AG08396 (cell line): Measurements from ENCODE around the gene DPP7.

Experiments
- DNase-seq: peaks from one replicate; pipeline ENCODE4 v3.0.0; 2012; ENCODE audit warnings: low spot score, mixed read lengths

DPP7 gene

DNA sequence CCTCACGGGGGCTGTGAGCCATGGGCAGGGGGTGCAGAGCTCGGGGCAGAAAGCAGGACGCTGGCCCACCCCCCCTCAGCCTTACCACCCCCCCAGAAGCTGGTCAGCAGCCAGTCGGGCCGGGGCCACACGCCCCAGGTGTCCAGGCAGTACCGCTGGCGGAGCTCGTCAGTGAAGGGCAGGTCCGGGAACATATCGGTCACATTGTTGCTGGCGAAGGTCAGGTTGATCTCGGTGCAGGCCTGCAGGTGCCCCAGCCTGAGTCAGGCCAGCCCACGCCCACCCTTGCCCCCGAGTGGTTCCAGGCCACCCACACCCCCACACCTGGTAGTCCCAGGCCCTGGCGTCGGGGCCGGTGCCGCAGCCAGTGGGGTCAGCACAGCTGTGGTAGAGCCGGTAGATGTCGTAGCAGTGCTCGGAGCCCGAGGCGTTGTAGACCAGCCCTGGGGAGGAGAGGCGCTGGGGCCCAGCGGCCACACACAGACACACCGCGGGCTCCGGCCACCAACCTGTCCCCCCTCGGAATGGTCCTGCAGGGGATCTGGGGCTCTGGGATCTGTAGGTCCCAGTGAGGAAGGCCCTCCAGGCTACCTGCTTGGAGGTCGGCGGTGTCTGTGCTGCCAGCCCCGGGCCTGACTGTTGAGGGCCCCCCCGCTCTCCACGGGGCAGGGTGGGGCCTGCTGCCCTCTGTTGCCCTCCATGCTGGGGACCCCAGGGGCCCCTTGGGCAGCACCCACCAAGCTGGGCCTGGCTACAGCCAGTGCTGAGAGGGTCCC, 2.6 kb downstream of the DPP7 start:
- no peak for DNase-seq

DNA sequence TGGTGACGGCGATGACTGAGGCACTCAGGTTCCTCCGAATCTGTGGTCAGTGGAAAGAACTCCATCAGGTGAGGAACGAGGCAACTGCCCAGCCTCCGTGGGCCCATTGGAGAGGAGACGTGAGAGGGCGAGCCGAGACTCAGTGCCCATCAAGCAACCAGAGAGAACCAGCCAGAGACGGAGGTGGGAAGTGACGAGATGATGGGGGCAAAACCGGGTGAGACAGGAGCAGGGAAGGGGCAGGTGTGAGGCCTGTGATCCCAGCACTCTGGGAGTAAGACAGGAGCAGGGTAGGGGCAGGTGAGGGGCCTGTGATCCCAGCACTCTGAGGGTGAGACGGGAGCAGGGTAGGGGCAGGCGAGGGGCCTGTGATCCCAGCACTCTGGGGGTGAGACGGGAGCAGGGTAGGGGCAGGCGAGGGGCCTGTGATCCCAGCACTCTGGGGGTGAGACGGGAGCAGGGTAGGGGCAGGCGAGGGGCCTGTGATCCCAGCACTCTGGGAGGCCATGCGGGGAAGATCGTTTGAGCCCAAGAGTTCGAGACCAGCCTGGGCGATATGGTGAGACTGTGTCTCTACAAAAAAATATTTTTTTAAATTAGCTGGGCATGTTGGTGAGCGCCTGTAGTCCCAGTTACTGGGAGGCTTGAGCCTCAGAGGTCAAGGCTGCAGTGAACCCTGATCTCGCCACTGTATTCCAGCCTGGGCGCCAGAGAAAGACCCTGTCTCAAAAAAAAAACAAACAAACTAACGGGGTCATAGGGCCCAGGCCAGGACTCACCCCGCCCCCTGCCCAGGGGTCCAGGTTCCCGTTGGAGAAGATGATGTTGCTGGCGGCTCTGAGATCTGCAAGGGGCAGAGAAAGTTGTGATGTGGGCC, 3.4 kb downstream of the DPP7 start:
- DNase-seq: no peak

DNA sequence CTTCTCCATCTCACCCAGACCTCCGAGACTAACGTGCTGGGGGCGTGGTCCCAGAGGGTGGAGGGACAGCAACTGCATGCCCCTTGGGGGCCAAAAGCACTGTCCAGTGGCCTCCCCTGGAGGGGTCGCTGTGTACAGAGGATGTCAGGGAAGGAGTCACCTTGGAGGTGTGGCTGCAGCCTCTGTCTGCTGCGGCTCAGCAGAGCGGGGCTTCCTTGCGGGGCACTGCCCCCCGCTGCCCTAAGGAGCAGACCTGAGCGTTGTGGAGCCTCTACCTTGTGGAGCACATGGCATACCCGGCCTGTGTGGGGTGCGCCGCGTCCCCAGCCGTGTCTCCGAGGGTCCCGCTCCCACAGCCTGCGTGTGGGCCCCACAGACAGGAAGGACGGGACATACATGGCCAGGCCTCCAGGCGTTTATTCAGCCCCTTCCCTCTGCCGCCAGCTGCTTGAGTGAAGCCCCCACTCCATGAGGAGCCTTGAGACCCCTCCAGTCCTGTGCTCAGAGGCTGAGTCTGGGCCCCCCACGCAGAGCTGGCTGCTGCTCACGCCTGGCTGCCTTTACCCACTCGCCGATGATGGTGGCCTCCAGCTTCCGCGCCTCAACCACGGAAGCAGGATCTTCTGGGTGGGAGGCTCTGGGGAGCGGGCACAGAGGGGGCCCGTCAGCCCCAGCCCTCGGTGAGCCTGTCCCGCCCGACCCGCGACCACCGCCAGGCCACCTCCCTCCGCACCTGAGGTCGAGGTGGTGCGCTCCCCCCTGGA, 4.2 kb downstream of the DPP7 start:
- DNase-seq: no peak

DNA sequence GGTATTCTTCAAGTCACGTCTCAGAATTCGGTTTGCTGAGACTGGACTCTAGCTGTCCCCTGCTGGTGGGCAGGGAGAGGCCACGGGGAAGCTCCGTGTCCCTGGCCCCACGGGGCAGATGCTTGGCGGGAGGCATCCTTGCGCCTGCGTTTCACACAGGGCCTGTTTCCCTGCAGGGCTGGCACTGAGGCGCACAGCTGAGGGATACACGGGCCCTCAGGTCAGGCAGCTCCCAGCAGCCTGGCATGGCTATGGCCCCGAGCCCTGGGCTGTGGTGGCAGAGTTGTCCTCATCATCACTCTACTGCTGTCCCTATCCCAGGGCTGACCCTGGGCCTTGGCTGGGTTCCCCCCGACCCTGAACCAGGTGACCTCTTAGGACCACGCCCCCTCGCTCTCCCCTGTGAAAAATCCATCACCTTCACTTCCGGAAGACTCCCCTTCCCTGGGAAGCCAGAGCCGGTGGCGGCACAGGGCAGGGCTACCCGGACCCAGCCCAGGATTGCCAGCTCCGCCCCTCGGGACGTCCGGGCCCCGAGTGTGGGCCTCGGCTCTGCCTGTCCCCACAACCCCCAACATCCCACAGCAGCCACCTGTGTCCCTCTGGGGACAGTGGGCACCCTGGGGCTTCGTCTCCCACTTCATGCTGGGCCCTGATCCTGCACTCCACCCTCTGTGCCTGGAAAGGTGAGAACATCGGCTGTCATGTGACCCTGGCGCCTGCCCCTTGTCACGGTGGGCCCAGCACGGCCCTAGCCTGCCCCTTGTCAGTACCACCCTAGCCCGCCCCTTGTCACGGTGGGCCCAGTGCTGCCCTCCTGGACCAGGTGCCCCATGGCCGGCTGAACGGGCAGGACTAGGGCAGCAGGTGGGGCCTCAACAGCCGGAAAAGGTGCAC, 5.0 kb downstream of the DPP7 start:
- no peak for DNase-seq

DNA sequence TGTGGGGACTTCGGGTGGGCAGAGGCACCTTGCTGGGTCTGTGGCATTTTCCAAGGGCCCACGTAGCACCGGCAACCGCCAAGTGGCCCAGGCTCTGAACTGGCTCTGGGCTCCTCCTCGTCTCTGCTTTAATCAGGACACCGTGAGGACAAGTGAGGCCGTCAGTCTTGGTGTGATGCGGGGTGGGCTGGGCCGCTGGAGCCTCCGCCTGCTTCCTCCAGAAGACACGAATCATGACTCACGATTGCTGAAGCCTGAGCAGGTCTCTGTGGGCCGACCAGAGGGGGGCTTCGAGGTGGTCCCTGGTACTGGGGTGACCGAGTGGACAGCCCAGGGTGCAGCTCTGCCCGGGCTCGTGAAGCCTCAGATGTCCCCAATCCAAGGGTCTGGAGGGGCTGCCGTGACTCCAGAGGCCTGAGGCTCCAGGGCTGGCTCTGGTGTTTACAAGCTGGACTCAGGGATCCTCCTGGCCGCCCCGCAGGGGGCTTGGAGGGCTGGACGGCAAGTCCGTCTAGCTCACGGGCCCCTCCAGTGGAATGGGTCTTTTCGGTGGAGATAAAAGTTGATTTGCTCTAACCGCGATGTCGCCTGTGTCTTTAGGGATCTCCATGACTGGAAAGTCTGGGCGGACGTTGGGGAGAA, 5.8 kb downstream of the DPP7 start:
- DNase-seq: peak; percentile 24

DNA sequence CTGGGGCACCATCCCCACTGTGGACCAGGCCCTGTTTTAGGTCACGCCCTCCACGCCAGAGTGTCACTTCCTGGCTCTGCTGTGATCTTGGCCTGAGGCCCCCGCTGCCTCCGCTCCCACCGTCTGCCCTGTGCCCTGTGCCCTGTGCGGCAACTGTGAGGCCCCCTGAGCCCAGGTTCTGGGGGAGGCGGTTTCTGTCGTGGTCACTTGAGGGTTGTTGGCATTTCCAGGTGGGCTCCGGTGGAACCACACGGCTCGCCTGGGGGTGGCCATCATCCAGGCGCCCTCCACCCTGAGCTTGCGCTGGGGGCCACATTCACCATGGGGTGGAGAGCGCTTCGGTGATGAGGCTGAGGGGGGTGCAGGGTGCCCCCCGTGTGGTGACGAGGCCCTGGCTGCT, 6.6 kb downstream of the DPP7 start:
- DNase-seq: no peak

DNA sequence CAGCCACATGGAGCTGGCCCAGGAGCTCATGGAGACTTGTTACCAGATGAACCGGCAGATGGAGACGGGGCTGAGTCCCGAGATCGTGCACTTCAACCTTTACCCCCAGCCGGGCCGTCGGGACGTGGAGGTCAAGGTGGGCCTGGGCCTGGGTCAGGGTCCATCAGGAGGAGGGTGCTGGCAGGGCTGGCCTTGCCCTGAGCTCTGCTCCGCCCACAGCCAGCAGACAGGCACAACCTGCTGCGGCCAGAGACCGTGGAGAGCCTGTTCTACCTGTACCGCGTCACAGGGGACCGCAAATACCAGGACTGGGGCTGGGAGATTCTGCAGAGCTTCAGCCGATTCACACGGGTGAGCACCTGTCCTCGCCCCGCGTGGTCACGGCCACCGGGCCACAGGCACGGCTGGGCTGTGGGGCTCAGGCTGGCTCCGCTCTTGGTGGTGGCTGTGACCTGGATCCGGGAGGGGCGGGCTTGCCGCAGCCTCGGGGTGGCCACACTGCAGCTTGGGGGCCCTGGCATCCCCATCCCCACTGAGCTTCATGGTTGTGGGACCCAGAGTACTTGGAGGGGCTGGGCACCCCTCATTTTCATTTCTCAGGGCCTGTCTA, 7.1 kb downstream of the DPP7 start:
- DNase-seq: no peak

DNA sequence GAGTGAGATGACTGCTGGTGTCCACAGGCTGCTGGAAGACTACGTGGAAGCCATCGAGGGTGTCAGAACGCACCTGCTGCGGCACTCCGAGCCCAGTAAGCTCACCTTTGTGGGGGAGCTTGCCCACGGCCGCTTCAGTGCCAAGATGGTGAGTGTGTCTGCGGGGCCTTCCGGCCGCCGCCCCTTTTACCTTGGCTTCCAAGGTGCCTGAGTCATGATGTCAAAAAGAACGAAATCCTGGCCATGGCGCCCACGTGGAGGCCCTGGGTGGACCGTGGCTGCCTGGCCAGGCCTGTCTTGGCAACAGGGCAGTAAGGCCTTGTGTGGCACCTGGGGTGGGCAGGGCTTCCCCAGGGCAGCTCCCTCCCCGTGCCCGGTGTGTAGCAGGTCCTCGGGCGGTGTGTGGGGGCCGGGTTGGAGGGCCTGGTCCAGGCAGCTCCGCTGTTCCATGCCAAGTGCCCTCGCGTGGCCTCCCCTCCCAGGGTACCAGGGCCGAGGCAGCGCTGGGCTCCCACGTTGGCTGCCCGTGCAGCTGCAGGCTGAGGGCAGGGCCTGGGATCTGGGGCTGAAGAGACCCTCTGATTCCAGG, 7.8 kb downstream of the DPP7 start:
- no peak for DNase-seq

DNA sequence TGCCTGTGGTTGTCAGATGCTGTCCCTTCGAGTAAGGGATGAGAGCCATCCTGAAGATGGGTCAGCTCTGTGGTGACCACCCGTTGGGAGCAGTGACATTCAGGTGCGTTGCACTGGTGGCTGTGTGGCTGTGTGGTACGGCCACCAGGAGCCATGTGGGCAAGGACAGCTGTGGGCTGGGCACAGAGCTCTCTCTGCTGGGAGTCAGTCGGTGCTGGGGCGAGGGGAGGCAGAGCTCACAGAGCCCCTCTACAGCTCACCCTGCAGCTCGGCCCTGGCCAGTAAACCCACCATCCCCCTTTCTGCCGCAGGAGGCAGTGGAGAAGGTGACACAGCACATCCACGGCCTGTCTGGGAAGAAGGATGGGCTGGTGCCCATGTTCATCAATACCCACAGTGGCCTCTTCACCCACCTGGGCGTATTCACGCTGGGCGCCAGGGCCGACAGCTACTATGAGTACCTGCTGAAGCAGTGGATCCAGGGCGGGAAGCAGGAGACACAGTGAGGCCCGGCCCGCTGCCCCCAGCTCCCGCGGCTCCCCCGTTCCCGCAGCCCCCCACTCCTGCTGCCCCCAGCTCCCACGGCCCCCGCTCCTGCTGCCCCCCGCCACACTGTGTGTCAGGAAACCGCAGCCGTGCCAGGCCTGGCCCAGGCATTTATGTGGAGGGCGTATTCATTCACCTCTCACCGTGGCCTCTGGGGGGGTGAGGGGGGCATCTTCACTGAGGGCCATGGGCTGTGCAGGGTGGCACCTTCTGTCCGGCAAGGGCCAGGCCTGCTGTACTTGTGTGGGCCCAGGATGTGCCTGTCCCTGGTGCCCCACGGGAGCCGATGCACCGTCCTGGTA, 8.5 kb downstream of the DPP7 start:
- no peak for DNase-seq

DNA sequence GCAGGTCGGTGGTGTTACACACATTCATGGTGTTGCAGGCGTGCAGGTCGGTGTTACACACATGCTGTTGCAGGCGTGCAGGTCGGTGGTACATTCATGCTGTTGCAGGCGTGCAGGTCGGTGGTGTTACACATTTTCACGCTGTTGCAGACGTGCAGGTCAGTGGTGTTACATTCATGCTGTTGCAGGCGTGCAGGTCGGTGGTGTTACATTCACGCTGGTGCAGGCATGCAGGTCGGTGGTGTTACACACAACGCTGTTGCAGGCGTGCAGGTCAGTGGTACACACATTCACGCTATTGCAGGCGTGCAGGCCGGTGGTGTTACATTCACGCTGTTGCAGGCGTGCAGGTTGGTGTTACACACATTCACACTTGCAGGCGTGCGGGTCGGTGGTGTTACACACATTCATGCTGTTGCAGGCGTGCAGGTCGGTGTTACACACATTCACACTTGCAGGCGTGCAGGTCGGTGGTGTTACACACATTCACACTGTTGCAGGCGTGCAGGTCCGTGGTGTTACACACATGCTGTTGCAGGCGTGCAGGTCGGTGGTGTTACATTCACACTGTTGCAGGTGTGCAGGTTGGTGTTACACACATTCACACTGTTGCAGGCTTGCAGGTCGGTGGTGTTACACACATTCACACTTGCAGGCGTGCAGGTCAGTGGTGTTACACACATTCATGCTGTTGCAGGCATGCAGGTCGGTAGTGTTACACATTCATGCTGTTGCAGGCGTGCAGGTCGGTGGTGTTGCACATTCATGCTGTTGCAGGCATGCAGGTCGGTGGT, 11.1 kb downstream of the DPP7 start:
- no peak for DNase-seq

DNA sequence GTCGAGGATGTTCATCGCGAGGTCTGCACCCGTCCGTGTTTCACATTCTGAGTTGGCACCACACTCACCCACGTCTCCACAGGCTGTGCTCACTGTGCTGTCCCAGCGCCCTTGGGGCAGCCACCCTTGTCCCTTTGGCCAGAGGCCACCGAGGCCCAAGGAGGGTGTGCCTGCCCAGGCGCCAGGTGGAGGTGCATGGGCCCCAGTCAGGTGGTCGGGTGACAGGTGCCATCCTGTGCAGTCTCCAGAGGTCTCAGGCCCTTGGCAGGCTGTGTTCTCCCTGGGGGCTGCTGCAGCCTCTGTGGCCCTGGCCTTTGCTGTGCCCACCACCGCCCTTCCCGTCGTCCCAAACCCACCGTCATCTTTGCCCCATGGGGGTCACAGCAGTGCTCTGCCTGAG, 15.3 kb downstream of the DPP7 start:
- DNase-seq: no peak

DNA sequence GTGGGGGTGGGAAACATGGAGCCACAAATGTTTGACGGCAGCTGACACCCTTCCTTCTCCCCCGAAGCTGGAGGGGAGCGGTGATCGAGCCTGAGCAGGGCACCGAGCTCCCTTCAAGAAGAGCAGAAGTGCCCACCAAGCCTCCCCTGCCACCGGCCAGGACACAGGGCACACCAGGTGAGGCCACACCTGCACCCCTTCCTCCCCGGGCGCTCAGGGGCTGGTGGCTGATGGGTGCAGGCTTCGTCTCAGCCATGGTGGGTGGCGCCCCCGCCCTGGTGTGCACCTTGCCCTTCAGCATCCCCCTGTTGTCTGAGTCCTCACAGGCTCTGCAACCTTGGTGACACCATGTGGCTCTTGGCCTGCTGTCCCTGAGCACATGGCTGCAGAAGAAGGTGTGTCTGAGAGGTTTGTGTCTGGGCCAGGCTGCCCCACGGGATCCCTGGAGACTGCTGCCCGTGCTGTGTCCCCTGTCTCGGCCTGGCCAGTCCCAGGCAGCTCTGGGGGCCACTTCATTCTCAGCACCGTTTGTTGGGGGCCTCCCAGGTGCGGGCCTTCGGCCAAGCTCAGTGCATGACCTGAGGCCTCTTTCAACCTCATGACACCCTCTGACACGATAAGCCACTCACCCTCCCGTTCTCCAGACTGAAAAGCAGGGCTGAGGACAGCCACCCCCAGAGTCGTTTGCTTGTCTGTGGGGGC, 16.6 kb downstream of the DPP7 start:
- no peak for DNase-seq

DNA sequence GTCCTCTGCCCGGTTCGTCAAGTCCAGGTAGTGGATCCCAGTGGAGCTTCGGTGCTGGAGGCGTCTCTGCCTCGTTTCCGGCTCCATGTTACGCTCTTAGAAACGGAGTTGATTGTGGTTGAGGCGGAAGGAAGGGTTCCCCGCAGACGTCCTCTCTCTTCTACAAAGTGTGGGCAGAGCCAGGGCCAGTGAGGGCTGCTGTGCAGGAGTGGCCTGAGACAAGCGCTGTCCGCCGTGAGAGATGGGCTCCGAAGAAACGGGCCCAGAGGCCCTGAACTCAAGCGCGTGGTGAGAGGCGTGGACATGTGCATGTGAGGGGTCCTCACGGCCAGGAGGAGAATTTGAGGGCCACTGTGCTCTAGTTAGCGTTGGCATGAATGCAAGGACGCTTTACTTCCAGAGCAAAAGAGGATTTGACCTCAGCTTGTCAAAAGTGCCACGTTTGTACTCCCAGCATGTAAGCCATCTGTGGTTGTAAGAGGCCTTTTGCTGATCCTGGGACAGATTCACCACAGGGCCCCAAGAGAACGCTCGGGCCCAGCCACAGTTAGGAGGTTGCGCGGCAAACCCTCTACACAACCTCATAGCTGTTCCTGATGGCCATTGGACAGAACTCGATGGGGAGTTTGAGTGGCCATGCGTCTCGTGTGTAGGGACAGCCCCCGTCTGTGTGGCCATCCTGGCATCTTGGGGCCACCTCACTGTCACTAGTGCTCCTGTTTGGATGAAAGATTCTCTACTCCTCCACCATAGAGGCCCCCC, 17.6 kb downstream of the DPP7 start:
- DNase-seq: no peak

DNA sequence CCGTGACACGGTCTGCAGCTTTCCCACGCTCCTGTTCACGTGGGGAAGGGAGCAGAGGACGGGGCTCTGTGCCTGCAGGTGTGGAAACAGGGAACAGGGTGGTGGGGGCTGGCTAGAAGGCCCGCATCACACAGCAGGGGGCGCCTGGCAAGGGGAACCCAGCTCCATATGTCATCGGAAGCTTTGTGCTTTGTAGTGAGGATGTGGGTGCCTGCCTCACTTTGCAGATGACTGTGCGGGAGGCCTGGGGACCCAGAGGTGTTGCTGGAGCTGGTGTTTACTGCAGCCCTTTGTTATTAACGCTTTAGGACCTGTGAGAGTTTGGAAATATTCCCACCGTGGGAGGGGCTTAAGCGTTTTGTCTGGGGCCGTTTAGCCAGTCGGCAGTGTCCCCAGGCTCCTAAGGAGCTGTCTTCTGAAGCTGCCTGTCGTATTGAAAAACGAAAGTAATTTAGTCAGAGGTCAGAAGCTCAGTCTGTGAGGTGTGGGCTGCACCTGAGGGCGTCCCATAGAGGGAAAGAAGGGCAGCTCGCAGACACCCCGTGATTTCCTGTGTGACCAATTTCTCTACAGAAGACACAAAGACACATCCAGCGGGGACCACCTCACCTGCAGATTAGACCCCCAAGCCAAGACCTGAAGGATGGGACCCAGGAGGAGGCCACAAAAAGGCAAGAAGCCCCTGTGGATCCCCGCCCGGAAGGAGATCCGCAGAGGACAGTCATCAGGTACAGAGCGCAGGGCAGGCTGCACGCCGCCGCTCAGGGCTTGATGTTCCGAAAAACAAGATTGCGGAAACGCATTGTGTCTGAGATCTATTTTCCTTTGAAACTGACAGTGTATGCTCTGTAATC, 18.6 kb downstream of the DPP7 start:
- DNase-seq: no peak

DNA sequence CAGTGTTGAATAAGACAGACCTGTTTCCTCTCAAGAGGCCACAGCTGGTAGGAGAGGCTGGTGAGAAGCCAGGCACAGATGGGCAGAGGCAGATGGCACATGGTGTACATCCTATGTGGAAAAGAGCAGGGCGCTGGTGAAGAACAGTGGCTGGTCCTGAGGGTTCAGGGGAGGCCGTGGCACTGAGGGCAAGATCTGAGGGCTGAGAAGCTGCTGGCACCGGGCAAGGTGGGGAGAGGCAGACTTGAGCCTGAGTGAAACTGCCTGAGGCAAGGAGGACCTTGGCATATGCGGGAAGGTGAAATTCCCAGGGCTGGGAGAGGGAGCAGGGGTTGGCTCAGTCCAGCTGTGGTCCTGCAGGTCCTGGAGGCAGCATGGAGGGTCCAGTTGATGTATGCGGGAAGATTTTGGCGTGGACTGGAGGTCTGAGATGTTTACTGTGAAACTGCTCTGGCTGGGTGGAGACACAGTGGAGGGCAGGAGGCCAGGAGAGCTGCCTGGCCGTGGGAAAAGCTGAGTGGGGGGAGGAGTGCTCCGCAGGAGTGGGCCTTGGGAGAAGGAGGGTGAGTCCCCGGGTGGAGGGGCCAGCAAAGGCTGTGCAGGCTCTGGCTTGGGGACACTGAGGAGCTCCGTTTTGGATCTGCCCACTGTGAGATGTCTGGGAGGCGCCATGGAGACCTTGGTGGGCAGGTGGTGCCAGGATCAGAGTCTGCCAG, 25.1 kb downstream of the DPP7 start:
- DNase-seq: no peak
